T-helper 9 cell (primary cell): Measurements from ENCODE around the gene MSI2.

Experiments used
- DNase-seq: peaks from one replicate; pipeline ENCODE4 v3.0.0-alpha.2; 2020

The MSI2 gene

DNA sequence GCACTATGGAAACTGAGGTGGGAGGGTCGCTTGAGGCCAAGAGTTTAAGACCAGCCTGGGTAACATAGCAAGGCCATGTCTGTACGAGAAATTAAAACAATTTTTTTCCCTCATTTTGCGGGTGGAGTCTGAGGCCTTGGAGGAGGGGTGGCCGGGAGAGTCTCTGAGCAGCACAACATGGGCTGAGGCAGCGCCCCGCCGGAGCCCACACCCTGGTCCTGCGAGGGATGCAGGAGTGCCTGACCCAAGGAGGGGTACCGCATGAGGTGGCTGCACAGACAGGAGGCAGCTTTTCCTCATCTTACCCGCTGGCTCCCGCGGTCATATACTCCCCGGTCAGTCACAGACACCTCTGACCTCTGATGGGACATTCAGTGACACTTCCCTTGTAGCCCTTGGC lies 67.7 kb downstream of the MSI2 start:
- DNase-seq, result no peak

DNA sequence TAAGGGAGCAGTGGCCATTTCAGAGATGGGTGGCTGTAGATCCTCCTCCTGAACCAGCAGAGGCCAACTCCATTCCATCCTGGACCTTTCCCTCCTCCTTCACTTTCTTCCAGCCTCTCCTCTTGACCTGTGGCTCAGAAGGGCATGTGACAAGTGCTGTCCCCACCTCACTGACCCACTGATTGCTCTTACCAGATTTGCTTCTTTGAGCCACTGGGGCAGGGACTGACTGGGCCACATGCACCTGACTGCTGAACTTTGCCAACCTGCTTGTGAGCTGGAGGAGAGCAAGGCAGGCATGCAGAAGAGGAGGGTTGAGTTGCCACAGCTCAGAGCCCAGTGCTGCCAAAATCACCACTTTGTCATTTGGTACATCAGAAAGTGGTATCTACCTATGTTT lies 68.3 kb downstream of the MSI2 start:
- DNase-seq, result no peak

DNA sequence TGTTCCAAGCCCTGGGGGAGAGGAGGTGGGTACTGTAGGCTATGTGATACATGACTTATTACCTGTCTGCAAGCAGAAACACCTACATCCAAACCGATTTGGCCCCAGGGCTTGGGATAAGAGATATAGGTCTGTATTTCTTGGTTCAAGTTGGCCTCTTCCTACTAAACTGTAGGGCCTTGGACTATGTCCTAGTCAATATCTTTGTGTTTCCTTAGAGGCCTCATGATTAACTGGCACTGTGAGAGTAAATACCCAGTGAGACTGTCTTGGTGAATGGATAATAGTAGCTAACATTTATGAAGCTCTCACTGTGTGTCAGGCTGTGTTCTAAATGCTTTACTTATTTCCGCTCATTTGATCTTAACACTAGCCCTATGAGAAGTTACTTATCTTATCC lies 70.0 kb downstream of the MSI2 start:
- DNase-seq, result no peak

DNA sequence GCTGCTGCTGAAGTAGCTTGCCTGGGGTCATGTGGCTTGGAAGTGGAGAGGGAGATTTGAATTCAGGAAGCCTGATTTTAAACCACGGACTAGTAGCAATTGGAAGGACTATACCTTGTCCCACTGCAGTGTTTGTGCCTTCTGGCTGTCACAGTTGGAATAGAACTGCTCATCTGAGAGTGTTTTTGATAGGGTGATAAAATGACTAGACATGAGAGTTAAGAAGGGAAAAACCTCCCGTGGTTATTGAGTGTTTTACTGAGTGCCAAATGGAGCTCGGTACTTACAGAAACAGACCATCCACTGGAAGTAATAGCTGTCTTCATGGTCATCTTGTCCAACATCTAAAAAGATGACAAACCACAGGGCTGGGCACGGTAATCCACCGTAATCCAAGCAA lies 70.4 kb downstream of the MSI2 start:
- DNase-seq, result no peak

DNA sequence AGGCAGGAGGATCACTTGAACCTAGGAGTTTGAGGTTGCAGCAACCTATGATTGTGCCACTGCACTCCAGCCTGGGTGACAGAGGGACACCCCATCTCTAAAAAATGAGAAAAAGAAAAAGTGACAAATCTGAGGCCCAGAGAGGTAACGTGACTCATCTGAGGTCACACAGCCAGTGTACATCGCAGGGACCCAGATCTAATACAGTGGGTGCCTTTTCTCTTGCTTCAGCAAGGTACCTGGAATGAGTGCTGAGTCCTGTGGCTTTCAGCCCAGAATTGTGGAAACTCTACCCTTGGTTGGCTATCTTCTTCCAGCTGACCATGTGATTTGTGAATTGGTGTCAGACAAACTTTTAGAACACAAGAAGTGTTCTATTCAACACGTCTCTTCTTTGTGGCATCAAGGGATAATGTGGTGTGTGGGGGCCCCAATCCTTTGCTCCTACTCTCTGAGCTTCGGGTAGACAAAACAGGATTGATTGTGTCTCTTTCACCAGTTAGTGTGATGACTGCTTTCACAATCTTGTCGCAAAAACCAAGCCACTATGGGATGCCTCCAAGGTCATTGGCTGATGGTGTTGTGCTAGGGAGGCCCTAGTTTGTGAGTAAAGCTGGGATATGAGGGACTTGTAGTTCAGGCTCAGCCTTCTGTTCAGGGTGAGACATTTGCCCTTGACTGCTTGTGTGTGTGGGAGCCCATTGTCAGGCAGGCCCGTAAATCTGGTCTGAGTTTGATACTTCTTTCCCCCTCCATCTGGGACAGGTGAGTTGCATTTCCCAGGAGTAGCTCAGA lies 71.0 kb downstream of the MSI2 start:
- DNase-seq, result no peak

DNA sequence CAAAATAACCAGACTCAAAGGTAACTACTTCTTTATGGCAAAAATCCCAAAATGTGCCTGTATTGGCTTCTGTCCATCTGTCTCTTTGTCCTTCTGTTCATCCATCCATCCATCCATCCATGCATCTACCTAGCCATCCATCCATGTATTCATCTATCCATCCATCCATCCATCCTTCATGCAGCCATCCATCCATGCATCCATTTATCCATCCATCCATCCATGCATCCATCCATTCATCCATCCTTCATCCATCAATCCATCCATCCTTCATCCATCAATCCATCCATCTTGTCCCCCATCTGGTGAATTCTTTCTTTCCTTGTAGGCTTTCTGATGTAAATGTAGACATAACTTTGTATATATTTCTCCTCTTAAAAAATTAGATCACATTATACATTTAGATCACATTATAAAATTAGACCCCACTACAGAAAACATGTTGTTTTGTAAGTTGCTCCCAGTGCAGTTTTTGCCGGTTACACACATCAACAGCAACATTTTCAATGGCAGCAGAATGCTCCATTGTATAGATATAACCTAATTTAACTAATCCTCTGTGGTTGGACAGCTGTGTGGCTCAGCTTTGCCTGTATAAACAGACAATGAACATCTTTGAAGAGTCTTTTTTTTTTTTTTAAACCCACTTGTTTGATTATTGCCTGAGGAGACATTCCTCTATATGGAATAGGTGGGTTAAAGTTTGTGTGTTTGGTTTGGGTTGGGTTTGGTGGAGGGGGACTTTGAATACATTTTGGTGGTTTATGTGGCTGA lies 72.0 kb downstream of the MSI2 start:
- no peak for DNase-seq

DNA sequence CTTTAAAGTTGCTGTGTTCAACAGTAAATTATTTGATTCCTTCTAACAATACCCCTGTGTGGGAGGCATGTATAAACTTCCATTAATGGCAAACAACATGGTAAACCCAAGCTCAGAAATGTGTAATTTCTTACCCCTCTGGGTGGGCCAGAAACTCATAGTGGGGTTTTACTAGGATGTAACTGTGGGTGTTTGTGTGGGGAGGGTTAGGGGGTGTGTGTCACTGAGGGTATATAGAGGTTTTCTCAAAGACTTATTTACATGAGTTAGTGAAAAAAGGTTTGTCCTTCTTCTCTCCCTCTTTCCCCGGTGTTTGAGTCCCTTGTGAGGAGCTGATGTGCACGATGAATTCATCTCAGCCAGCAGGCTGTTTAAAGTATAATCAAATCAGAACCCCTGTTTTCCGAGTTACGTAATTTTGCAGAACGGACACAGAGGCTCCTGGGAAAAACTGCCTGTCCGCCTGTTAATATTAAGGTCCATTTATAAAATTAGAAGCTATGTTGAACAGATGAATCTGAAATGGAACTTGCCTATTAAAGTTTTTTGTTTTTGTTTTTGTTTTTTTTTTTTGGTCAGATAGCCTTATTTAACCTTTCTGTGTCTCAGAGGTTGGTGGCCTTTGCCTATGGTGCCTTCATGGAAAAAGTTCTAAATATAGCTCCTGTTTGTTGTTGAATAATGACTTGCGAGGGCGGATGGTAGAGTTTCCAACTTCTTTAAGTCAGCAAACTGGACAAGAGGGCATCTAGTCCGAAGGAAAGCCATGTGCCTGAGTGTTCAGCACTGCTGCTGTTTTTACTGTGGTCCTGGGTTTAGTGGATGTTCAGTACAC lies 73.3 kb downstream of the MSI2 start:
- DNase-seq, result no peak

DNA sequence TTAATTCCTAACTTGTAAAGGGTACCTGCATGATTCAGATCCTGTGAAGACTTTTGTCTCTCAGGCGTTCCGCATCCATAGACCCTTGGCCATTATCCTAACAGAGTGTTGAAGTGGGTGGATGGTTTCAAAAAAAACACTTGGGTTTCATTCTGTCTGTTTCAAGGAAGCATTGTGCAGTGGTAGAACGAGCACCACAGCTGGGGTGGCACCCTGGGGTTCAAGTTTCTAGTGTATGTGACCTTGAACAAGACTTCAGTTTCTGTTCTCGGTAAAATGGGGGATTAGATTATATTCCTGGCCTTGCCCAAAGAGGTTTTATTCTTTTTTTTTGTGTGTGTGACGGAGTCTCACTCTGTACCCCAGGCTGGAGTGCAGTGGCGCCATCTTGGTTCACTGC lies 74.3 kb downstream of the MSI2 start:
- no peak for DNase-seq

DNA sequence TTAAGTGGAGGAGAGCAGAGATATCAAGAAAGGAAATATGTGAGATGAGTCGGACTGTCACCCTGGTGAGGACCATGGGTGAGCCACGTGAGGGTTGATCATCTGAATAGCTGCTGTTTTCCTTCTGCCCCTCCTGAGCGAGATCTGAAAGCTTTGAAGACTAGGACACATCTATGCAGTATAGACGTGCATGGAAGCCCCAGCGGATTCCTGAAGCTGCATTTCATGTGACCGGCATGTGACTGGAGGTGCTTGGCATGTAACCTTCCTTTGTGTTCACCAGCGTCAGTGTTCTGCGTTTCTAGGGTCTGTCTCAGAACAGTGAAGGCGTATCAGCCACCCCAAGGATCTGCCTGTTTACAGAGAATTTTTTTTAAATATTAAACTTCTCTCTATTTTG lies 75.1 kb downstream of the MSI2 start:
- no peak for DNase-seq

DNA sequence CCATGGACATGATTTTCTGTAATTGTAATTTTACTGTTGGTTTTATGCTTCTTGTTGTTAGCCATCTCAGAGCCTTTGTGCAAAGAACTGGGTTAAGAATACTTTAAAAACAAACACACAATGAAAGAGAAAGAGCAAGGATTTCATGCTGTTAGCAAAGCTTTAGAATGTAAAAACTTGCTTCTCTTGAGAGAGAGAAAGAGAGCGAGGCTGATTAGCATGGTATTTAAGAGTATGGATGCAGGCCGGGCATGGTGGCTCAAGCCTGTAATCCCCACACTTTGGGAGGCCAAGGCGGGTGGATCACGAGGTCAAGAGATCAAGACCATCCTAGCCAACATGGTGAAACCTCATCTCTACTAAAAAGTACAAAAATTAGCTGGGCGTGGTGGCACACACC lies 76.2 kb downstream of the MSI2 start:
- DNase-seq, result no peak

DNA sequence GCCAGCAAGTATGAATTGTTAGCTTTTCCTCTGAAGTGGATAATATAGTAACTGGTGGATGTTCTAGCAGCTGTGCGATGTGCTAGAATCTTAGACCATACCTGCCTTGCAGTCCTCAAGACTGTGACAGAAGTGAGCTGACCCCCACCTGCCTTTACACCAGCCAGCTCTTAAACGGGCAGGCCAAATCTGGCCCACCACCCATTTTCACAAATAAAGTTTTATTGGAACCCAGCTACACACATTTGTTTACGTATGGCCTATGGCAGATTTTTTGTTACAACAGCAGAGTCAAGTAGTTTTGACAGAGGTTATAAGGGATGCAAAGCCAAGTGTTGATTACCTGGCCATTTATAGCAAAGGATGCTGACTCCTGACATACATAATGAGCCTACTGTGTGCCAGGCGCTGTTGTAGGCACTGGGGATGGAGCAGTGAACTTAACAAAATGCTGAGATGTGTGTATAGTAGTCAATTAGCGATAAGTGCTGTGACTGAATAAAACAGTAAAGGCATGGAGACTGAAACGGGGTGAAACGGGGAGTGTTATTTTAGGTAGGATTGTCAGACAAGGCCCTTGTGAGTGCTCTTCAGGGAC lies 79.0 kb downstream of the MSI2 start:
- DNase-seq, result no peak

DNA sequence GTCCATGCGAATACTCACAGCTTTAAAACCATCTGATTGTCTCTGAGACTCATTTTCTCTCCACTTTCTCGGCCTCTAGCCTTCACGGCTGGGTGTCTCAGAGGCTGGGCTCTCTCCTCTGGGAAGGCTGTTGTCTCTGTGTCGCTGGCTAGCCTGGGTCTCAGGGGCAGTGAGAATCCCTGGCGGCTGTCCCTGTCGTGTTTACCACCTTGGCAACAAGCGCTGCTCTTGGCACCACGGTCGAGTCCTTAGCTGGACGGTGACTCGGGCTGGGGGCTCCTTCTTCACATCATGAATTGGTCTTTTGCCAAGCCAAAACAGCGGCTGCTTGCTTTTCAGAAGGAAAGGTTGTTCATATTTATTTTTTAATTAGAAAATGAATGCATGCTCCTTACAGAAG lies 81.1 kb downstream of the MSI2 start:
- DNase-seq, result no peak

DNA sequence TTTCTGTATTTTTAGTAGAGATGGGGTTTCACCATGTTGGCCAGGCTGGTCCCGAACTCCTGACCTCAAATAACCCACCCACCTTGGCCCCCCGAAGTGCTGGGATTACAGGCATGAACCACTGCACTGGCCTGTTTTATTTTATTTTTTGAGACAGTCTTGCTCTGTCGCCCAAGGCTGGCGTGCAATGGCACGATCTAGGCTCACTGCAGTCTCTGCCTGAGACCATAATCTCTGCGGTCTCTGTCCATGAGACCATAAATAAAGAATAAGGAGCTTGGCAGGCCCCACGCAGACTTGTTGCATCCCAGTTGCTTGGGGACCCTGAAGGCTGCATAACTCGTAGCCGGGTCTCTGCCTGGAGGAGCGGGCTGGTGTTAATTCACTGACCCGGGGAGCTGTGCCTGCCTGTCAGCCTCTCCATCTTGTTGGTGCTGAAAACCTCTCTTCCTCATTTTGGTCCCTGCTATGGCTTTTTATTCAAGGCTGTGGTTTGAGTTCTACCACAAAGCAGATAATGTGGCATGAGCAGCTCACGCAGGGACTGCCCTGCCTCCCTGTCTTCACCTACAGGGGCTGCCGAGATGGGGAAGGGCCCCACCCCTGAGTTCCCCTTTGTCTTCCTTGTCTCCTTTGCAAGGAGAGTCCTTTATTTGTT lies 82.1 kb downstream of the MSI2 start:
- DNase-seq, result no peak

DNA sequence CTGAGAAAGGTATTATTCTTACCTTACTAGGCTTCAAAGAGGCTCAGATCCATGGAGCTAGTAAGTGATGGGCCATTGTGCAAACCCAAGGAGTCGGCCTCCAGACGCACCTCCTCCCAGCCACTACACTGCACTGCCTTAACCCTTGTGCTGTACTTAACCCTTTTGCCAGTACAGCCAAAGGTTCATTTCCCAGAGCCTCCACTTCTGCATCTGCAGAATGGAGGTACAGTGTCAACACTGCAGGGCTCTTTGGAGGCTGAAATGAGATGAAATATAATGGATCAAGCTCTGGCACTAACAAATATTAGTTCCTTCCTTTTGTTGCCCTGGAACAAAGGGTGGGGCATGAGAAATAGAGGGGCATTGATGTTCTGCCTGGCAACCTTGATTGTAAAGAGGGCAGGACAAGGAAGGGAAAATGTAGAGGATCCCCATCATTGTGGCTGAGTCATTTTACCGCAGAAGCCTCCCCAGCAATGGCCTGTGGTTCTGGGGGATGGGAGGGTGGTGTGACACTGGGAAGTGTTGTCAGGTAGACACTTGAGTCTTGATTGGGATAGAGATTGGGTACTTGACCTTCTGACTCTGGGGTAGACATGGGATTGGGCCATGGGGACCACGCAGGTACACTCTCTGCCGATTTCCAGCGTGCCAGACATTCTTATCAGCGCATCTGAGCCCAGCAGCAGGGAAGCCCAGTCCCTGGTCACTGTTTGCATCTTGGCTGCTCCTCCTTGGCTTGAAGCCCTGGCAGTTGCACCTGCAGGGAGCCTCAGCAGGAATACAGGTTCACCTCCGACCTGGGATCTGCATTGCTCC lies 84.0 kb downstream of the MSI2 start:
- DNase-seq, result no peak

DNA sequence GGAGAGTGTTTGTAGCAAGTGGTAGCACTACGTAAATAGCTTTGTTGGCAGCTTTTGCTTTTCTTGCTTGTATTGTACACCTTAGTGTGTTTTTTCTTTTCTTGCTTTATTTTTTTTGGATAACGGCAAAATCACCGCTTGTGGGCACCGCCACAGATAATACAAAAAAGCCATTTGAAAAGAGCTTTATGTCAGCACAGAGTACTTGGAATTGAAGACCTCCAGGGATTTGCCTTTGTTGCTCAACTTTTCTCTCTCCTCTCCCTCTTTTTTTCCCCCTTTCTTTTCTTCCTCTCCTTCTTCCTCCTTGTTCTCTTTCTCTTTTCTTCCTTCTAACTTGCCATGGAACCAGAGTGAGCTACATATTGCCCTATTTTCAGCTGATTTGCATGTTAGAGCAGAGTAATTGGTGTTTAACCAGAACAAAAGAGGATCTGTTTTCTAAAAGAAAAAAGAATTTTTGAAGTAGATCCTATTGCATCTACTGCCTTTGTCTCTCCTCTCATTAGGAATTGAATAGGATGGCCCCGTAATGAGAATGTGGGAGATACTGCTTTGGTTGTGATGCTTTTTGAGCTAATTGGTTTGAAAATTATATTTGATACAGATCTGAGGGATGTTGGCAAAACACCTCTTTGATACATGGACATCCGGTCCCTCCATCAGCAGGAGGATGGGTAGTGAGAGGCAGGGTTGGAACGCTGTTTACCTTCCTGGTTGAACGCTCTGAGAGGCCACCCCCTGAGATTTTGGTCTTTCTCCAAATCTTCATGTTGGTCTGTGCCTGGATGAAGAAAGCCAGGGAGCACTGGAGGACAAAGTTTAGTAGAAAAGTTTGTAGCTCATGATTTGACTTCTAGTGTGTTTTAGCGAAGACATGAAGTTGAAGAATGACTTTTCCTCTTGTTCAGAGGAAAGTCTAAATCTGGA lies 85.6 kb downstream of the MSI2 start:
- DNase-seq, result no peak

DNA sequence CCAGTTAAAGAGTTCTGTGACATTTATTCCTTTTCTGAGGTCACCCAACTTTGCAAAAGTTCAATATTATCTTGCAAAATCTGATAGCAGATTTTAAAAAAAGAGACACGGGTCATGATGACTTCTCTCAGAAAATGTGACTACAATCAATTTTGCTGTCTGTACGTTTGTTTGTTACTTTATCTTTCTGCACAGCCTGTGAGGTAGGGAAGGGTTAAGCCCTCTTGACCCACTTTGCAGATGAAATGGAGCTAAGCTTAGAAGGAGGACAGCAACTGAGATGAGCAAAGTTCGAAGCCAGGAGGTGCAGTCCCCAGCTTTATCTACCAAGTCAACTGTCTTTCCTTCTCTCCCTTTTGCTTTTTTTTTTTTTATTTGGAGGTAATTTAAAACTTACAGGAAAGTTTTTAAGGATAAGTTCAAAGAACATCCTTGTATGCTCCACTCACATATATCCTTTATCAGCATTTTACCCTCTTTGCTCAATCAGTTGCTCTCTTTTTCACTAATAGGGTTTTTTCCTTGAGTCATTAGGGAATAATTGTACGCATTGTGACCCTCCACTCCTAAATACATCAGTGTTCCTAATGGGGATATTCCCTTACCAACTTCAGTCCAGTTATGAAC lies 86.8 kb downstream of the MSI2 start:
- no peak for DNase-seq

DNA sequence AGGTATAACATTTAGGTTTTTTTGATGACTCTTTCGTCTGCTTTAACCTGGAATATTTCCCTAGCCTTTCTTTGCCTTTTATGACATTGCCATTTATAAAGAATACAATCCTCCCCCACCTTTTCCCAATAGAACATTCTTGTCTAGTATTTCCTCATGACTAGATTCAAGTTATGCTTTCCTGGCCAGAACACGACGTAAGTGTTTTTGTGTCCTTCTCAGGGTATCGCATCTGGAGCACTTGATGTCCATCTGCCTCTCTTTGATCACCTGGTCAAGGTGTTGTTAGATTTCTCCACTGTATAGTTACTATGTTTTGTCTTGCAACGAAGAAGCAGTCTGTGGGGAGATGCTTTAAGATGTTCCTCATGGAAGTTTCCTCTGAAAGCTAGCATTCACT lies 87.4 kb downstream of the MSI2 start:
- no peak for DNase-seq

DNA sequence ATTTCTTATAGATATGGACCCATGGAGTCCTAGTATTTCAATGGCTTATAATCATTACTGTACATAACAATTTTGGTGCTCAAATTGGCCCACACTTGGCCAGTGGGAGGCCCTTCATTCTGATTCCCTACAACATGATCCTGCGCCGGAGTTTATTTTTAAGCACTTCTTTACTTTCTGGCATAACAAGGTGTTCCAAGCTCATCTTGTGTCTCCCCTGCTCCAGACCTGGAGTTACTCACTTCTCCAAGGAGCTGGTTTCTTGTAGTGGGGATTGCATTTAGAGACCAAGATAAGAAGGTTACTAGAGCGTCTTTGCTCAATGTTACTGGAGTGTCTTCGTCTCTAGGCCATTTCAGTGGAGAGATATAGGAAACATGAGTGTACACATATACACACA lies 87.9 kb downstream of the MSI2 start:
- no peak for DNase-seq

DNA sequence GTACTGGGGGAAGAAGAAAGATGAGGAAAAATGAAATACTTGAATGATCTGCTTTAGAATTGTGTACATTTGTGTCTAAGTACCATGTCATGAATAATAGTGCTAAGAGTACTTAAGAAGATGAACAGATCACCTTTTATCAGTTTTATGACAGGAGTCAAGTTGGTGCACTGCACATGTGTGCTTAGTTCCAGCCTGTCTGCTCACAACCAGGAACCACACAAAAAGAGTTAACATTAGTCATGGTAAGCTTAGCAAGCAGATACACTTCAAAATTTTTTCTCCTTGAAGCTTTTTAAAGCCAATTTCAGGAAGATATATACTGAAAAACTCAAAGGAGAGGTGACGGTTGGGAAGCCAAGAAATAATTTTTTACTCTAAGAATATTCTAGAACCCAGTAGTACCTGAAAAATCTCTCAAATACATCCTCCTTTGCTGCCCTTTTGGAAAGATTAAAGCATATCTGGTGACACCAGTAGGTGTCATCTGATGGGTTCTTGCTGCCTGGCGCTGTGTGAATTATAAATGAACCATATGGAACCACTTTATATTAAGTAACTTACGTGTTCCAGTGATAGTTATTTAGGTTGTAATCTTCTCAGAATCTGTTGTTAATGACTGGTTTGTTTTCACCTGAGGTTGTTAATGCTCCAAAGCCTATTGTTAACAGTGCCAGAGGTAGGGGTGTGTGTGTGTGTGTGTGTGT lies 93.4 kb downstream of the MSI2 start:
- DNase-seq, result no peak
